SU-DHL-6 (cell line): Measurements from ENCODE around the gene PJVK.

Experiments used
- H2AFZ ChIP-seq: fragments of 200-600 bp; sonication (generic); 2 replicates; pipeline ENCODE4 v1.6.1; 2014; ENCODE audit warnings: low read depth, mild to moderate bottlenecking, moderate library complexity, mixed read lengths, antibody characterized with exemption, low read length; ENCODE audit not compliant: severe bottlenecking
- H3F3A ChIP-seq: fragments of 200-600 bp; shearing (Covaris generic); 2 replicates; pipeline ENCODE4 v1.6.0; 2016; ENCODE audit warnings: antibody characterized with exemption, mild to moderate bottlenecking; ENCODE audit not compliant: insufficient read depth
- H3K27ac ChIP-seq: fragments of 200-600 bp; sonication (generic); 2 replicates; pipeline ENCODE4 v1.5.1; 2016; ENCODE audit warnings: low read depth, mild to moderate bottlenecking, low read length, moderate library complexity, mixed read lengths
- H3K27me3 ChIP-seq: fragments of 200-600 bp; sonication (generic), shearing (Covaris generic); 2 replicates; pipeline ENCODE4 v1.6.0; 2014; ENCODE audit warnings: mild to moderate bottlenecking, low read length
- H3K36me3 ChIP-seq: fragments of 200-600 bp; sonication (generic); 2 replicates; pipeline ENCODE4 v1.6.1; 2014; ENCODE audit warnings: mild to moderate bottlenecking, low read length, mixed read lengths
- H3K4me2 ChIP-seq: fragments of 300-600, 200-600 bp; shearing (Covaris generic), sonication (generic); 2 replicates; pipeline ENCODE4 v1.6.0; 2014; ENCODE audit warnings: low read length, low read depth, mild to moderate bottlenecking; ENCODE audit not compliant: poor library complexity, severe bottlenecking
- H3K4me3 ChIP-seq: fragments of 200-600 bp; sonication (generic); 2 replicates; pipeline ENCODE4 v1.5.1; 2014; ENCODE audit warnings: antibody characterized with exemption, low read length, mild to moderate bottlenecking, mixed read lengths; ENCODE audit not compliant: insufficient read depth, poor library complexity, severe bottlenecking
- H3K79me2 ChIP-seq: fragments of 200-600 bp; sonication (generic); 2 replicates; pipeline ENCODE4 v1.6.1; 2014; ENCODE audit warnings: mild to moderate bottlenecking, low read length, moderate library complexity; ENCODE audit not compliant: insufficient read depth
- H3K9ac ChIP-seq: fragments of 200-600 bp; sonication (generic); 2 replicates; pipeline ENCODE4 v1.7.0; 2014; ENCODE audit warnings: mild to moderate bottlenecking, low read length
- H3K9me2 ChIP-seq: fragments of 200-600 bp; sonication (generic); replicated peaks from 2 replicates; pipeline ENCODE4 v1.6.1; 2014; ENCODE audit warnings: low read length; ENCODE audit not compliant: insufficient read depth
- H3K9me3 ChIP-seq: fragments of 200-600 bp; sonication (generic); 2 replicates; pipeline ENCODE4 v1.6.1; 2014; ENCODE audit warnings: low read length, mixed read lengths; ENCODE audit not compliant: insufficient read depth
- H4K20me1 ChIP-seq: fragments of 200-600 bp; sonication (generic); 2 replicates; pipeline ENCODE4 v1.6.1; 2014; ENCODE audit warnings: low read depth, mild to moderate bottlenecking, antibody characterized with exemption, low read length, moderate library complexity, mixed read lengths
- CTCF ChIP-seq: fragments of 200-600 bp; sonication (generic); IDR thresholded peaks from one replicate; pipeline ENCODE4 v1.5.1; 2017; ENCODE audit warnings: antibody characterized with exemption, mild to moderate bottlenecking, low read length, moderate library complexity; ENCODE audit not compliant: insufficient read depth, poor library complexity, severe bottlenecking
- EZH2phosphoT487 ChIP-seq: fragments of 200-600 bp; sonication (generic), shearing (Covaris generic); conservative IDR thresholded peaks from 2 replicates; pipeline ENCODE4 v1.6.1; 2018; ENCODE audit warnings: mild to moderate bottlenecking, antibody characterized with exemption, low read length, moderate library complexity, mixed read lengths

The PJVK gene

GRCh38 chr2:178417916-178418315 lies 33.3 kb upstream of the PJVK start:
- Histone ChIP-seq H3K9me2 (no peaks in the 10 kb centered on the region), H3K27me3 (no peaks in the 10 kb centered on the region), H3K4me3 (no peak overlapping the region), H3F3A (no peaks in the 10 kb centered on the region), H3K27ac (no peak overlapping the region), H3K36me3 (no peaks in the 10 kb centered on the region), H3K9ac (no peak overlapping the region), H4K20me1 (no peaks in the 10 kb centered on the region), H2AFZ (no peak overlapping the region), H3K4me2 (no peak overlapping the region), H3K79me2 (no peaks in the 10 kb centered on the region), H3K9me3 (no peaks in the 10 kb centered on the region)
- no peak for TF ChIP-seq CTCF

DNA sequence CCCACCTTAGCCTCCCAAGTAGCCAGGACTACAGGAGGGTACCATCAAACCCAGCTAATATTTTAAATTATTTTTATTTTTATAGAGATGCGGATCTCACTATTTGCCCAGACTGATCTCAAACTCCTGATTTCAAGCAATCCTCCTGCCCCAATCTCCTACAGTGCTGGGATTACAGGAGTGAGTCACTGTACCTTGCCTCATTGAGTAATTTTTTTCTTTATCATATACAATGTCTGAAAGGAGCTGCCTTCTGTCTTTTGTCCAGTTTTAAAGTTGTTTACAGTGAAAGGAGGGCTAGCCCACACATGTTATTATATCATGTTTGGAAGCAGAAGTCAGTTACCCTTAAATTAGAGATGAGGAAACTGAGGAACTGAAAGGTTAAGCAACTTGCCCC lies 32.8 kb upstream of the PJVK start:
- H3K9ac ChIP-seq = no peak overlapping the region

GRCh38 chr2:178419123-178419522 lies 32.1 kb upstream of the PJVK start:
- H3K4me3 ChIP-seq = no peak overlapping the region
- no peaks in the 10 kb centered on the region for H3K27me3 ChIP-seq
- no peaks in the 10 kb centered on the region for H3F3A ChIP-seq
- no peaks in the 10 kb centered on the region for H3K9me3 ChIP-seq
- no peaks in the 10 kb centered on the region for H3K36me3 ChIP-seq
- TF ChIP-seq CTCF = no peak
- no peak for TF ChIP-seq EZH2phosphoT487
- H3K9ac ChIP-seq = no peak overlapping the region
- H3K9me2 ChIP-seq = no peaks in the 10 kb centered on the region
- no peaks in the 10 kb centered on the region for H4K20me1 ChIP-seq
- no peak overlapping the region for H2AFZ ChIP-seq
- no peak overlapping the region for H3K27ac ChIP-seq
- H3K4me2 ChIP-seq = no peak overlapping the region
- no peaks in the 10 kb centered on the region for H3K79me2 ChIP-seq

More for the DNA sequence above, 32.8 kb upstream of the PJVK start:
- H4K20me1 ChIP-seq = no peaks in the 10 kb centered on the region
- H3K27me3 ChIP-seq = no peaks in the 10 kb centered on the region
- H2AFZ ChIP-seq = no peak overlapping the region
- H3F3A ChIP-seq = no peaks in the 10 kb centered on the region
- no peaks in the 10 kb centered on the region for H3K9me3 ChIP-seq
- no peak overlapping the region for H3K4me2 ChIP-seq
- H3K4me3 ChIP-seq = no peak overlapping the region
- no peaks in the 10 kb centered on the region for H3K79me2 ChIP-seq
- no peaks in the 10 kb centered on the region for H3K36me3 ChIP-seq
- TF ChIP-seq EZH2phosphoT487 (no peak), CTCF (no peak)
- H3K9me2 ChIP-seq = no peaks in the 10 kb centered on the region
- no peak overlapping the region for H3K27ac ChIP-seq
